HEK293T (cell line): ENCODE measurements around the gene TAF1B.

Experiments
- BHLHE40 ChIP-seq: fragments of 450-650 bp; IDR thresholded peaks from 2 replicates; pipeline ENCODE4 v1.6.1; 2016; ENCODE audit warnings: mild to moderate bottlenecking, moderate library complexity, borderline replicate concordance
- ELF4 ChIP-seq: fragments of 450-650 bp; IDR thresholded peaks from 2 replicates; pipeline ENCODE4 v1.6.1; 2017; ENCODE audit warnings: antibody characterized with exemption
- FOXA1 ChIP-seq: fragments of 450-650 bp; IDR thresholded peaks from 2 replicates; pipeline ENCODE4 v1.6.1; 2016; ENCODE audit warnings: mild to moderate bottlenecking
- FOXM1 ChIP-seq: fragments of 450-650 bp; IDR thresholded peaks from 2 replicates; pipeline ENCODE4 v1.6.1; 2017; ENCODE audit warnings: mild to moderate bottlenecking, borderline replicate concordance
- HDGF ChIP-seq: fragments of 450-650 bp; IDR thresholded peaks from 2 replicates; pipeline ENCODE4 v1.6.1; 2017; ENCODE audit warnings: antibody characterized with exemption, borderline replicate concordance
- LEF1 ChIP-seq: fragments of 450-650 bp; IDR thresholded peaks from 2 replicates; pipeline ENCODE4 v1.6.1; 2017; ENCODE audit warnings: mild to moderate bottlenecking, borderline replicate concordance
- NFRKB ChIP-seq: fragments of 450-650 bp; IDR thresholded peaks from 2 replicates; pipeline ENCODE4 v1.6.1; 2016; ENCODE audit warnings: mild to moderate bottlenecking, moderate library complexity
- SP1 ChIP-seq: fragments of 450-650 bp; IDR thresholded peaks from 2 replicates; pipeline ENCODE4 v1.6.1; 2017
- SUZ12 ChIP-seq: fragments of 450-650 bp; IDR thresholded peaks from 2 replicates; pipeline ENCODE4 v1.6.1; 2016; ENCODE audit warnings: mild to moderate bottlenecking
- TARDBP ChIP-seq: fragments of 450-650 bp; IDR thresholded peaks from 2 replicates; pipeline ENCODE4 v1.6.1; 2016
- TF ChIP-seq, protein P1 (sequence below): fragments of 450-650 bp; IDR thresholded peaks from 2 replicates; pipeline ENCODE4 v1.6.1; 2016

DNA sequence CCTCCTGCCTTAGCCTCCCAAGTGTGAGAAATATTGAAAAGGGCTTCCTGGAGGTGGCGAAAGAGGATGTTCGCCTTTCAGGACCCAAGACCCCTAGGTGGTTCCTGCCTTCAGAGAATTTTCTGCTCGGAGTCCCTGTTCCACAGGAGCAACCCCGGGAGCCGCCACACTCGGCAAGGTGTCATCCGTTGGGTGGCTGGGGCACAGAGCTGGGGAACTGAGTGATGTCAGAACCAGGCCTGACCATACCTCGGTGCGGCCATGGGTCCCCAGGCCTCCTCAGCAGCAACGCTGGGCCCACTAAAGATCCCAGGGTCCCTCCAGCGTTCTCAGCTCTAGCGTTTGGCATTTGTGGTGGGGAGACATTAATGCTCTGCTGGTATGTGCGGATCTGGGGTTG lies 23.7 kb upstream of the TAF1B start:
- TF ChIP-seq TARDBP (no peak), SP1 (no peak), HDGF (no peak), SUZ12 (no peak), FOXM1 (no peak), BHLHE40 (no peak), NFRKB (no peak), FOXA1 (no peak), ELF4 (no peak), LEF1 (no peak)
- TF ChIP-seq, protein P1, sequence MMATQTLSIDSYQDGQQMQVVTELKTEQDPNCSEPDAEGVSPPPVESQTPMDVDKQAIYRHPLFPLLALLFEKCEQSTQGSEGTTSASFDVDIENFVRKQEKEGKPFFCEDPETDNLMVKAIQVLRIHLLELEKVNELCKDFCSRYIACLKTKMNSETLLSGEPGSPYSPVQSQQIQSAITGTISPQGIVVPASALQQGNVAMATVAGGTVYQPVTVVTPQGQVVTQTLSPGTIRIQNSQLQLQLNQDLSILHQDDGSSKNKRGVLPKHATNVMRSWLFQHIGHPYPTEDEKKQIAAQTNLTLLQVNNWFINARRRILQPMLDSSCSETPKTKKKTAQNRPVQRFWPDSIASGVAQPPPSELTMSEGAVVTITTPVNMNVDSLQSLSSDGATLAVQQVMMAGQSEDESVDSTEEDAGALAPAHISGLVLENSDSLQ, result no peak
